SKM-1 (cell line): ENCODE data around the gene CYFIP1.

Experiments used
- DNase-seq: peaks from one replicate; lab custom pipeline; 2025; ENCODE audit not compliant: unreplicated experiment; lab: John Stamatoyannopoulos, UW

Gene CYFIP1

DNA sequence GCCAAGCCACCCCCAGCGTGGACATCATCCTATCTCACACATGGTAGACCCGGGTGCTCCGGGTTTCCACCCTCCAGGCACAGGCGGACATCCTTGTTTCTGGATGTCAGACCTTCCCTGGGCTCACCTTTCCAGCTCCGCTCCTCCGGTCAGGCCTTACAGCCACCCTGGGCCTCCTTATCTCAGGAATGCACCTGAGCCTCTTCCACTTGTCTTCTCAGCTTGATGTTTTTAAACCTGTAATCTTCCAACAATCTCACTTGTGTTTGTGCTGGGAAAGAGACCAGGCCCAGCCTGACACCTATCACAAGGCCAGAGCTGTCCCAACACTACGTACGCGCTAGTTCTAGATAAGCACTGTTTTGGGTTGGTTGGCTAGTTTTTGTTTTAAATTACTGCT lies 87.8 kb downstream of the CYFIP1 start:
- no peak for DNase-seq

DNA sequence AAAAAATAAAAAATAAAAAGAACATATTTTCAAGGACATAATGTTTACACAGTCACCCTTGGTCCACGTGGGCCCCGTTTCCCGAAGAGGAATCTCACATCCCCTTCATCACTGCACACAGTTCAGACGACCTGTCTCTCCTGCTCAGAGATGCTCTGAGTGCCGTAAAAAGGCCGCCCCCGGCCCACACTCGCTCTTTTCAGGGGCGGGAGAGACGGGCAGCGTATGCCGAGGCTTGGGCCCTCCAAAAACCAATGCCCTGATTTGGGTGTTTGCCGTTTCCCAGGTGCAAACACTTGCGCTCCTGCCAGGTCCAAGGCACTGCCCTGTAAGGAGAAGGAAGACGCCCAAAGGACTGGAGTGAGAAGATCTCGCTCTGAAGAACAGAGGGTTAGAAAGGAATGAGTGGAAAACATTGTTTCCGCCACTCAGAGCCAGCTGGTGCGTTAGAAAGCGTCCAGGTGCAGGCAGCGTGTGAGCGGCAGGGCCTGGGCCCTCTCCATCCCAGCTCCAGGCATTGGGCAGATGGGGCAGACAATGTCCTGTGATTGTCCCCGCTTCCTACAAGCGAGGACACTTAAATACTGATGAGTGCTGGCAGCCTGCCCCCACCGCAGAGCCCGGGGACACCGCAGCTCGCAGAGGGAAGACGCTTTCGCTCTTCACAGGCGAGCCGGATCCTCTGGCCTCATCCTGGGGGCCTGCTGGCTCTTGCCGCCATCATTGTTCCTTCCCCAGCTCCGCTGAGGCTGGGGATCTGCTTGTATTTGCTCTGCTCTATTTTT lies 88.5 kb downstream of the CYFIP1 start:
- no peak for DNase-seq

DNA sequence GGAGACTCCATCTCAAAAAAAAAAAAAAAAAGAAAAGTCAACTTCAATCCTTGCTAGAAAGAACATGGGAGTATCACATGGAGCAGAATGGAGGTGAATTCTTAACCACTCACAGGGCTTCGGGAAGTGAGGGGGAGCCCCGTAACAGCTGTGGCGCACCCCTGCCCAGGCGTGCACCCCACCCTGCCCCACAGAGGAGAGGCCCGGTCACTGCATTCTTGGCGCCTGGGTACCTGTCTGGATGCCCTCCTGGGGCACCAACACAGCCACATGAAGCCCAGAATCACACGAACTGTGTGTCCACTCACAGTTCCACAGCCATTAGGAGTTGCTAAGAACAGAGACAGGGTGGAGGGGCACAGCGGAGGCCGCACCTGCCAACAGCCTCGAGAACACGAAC lies 89.9 kb downstream of the CYFIP1 start:
- DNase-seq: no peak

DNA sequence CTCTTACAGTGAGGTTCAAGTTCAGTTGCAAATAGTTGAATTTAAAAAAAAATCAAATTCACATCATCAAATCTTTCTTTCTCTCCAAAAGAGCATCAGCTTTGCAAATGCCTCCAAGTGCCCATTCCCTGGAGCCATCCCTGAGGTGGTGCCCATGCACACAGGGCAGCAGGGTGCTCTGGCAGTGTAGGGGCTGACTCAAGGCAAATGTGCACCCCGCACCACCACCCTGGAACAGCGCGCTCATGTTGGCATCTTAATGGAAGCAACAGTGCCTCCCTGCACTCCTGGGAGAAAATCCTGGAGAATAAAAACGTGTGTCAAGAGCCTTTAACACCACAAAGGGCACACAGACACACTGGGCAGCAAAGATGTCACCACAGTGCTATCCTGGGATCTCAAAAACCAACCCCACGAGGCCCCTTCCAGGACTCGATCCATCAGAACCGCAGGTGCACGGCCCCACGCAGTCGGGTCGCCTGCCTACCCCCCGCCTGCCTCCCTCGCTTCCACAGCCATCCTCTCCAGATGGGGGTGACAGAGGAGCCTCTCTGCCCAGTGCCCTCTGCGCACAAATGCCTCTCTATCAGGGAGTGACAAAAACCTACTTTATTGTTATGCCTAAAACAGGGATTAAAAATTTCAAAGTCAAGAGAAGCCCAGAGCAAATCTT lies 90.9 kb downstream of the CYFIP1 start:
- no peak for DNase-seq

DNA sequence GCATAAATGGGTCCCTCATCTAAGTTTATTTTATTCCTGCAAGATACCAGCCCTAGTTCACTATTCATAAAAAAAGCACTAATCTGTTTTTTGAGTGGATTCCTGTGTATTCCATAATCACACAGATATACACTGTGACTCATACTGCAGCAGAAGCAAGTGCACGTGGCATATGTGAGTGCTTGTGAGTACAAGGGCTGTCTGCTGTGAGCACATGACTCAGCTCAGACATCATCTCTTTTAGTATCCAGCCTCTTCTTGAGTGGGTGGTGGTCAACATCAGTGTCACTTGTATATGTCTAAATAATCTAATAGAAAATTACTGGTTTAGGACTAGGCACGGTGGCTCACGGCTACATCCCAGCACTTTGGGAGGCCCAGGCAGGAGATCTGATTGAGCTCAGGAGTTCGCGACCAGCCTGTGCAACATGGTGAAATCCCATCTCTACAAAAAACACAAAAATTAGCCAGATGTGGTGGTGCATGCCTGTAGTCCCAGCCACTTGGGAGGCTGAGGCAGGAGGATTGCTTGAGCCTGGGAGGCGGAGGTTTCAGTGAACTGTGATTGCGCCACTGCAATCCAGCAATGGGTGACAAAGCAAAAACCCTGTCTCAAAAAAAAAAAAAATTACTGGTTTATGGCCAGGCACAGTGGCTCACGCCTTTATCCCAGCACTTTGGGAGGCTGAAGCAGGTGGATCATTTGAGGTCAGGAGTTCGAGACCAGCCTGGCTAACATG lies 91.9 kb downstream of the CYFIP1 start:
- no peak for DNase-seq

DNA sequence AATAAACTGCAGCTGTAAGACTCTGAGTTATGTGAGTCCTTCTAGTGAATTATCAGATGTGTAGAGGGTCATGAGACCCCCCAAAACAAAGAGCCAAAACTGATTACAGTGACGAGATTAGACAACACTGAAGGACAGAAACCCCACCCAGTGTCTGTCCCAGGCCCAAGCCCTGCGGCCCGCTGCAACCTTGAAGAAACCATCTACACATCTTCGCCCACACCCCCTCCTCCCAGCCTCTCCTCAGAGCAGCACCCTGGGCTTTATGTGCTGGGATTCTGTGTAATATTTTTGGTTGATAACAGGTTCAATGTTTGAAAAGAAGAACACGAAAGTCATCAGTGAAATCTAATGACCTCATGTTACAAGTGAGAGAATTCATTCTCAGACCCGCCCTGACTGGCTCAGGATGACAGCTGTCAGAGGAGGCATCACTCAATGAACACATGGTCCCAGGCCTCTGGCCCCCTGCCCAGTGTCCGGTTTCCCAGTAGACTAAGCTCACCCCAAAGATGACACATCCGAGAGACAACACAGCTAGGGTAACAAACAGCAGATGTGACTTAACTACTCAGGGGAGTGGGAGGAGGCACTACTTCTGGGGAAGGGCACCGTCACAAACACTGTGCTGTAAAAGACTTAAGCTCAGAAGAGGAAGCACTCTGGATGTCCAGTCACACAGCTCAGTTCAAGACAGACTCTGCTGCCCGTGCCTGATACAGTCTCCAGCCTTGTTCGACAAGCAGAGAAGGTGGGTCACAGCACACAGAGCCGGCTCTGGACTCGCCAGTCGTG lies 92.8 kb downstream of the CYFIP1 start:
- no peak for DNase-seq

DNA sequence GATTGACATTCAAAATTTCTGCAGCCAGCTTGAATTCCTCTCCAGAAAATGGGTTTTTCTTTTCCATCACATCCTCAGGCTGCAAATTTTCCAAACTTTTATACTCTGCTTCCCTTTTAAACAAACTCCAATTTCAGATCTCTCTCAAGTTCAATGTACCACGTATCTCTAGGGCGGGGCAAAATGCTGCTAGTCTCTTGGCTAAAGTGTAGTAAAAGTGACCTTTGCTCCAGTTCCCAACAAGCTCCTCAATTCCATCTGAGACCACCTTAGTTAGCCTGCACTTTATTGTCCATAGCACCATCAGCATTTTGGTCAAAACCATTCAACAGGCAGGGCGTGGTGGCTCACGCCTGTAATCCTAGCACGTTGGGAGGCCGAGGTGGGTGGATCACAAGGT lies 95.0 kb downstream of the CYFIP1 start:
- DNase-seq: no peak

DNA sequence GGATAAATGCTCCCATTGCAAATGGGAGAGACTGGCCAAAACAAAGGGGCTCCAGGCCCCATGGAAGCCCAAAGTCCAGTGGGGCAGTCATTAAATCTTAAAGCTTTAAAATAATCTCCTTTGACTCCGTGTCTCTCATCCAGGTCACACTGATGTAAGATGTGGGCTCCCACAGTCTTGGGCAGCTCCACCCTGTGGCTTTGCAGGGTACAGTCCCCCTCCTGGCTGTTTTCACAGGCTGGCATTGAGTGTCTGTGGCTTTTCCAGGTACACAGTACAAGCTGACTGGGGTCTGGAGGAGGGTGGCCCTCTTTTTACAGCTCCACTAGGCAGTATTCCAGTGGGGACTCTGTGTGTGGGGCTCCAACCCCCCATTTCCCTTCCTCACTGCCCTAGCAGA lies 95.8 kb downstream of the CYFIP1 start:
- no peak for DNase-seq

DNA sequence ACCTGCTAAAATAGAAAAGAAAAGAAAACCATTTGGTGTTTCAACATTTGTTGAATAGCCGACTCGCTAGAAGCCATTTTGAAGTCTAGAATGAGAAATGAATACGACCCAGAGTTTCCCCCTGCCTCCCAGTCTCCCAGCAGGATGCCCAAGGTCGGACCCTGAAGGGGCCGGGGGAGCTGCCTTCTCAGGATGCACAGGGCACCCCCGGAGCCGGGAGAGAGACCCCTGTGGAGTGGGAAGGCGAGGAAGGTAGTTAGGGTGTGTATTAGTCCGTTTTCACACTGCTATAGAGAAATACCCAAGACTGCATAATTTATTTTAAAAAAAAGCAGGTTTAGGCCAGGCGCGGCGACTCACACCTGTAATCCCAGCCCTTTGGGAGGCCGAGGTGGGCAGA lies 97.0 kb downstream of the CYFIP1 start:
- DNase-seq: no peak

DNA sequence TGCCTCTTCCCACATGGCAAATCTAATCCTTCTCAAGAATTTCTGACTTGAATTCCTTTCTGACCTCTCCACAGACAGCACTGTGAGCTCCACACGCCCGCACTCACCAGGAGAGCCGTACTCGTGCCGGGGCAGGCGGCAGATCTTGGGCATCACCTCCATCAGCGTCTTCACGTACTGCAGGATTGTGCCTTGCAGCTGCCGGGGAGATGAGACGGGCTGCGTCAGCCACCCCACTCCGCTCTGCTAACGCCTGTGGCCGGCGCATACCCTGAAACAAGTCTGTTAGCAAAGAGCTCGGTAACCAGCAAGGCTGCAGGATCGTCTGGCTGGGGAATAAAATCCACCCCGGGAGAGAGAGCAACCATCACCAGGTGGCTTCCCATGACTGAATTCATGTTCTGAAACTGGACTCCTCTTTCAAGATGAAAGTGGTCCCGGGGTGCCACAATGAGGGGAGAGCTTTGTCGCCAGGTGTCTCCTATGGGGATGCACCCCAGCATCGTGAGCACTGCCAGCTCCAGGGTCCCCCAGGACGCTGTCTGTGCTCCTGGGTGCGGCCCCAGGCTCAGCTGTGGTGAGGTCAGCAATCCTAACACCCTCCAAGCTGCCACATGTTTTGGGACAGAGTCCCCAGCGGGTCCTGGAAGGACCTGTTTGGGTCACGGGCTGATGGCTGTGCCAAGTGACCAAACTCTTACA lies 98.3 kb downstream of the CYFIP1 start:
- no peak for DNase-seq

DNA sequence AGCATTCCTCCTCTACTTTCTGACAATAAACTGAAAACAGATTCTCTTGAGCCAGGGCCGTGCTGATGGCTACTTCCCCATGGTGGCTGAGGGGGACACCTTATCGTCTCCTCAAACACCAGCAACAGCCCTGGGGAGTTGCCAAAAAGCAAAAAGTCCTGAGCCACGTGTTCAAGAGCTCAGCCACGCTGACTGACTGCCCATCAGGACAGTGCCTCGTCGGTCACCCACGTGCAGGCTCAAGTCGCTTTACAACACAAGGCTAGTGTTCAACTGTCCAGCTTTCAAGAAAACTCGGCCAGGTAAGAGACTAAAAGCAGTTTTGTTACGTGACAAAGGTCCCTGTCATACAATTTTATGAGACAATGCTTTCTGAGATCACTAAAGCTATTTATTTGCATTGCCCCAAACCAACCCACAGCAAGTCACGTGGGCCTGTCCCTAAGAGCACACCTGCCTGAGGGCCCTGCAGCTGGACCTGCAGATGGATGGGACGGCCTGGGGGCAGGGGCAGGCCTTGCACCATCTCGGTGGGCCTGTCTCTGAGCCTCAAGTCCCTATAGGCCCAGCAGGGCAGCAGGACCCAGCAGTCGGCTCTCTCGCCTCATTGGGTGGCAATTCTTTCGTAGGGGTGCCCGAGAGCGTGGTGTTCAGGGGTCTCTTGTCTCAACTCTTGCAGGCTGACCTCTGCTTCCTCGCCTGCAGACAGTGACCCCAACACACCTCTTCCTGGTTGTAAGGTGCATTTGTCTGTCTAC lies 99.0 kb downstream of the CYFIP1 start:
- DNase-seq: no peak

DNA sequence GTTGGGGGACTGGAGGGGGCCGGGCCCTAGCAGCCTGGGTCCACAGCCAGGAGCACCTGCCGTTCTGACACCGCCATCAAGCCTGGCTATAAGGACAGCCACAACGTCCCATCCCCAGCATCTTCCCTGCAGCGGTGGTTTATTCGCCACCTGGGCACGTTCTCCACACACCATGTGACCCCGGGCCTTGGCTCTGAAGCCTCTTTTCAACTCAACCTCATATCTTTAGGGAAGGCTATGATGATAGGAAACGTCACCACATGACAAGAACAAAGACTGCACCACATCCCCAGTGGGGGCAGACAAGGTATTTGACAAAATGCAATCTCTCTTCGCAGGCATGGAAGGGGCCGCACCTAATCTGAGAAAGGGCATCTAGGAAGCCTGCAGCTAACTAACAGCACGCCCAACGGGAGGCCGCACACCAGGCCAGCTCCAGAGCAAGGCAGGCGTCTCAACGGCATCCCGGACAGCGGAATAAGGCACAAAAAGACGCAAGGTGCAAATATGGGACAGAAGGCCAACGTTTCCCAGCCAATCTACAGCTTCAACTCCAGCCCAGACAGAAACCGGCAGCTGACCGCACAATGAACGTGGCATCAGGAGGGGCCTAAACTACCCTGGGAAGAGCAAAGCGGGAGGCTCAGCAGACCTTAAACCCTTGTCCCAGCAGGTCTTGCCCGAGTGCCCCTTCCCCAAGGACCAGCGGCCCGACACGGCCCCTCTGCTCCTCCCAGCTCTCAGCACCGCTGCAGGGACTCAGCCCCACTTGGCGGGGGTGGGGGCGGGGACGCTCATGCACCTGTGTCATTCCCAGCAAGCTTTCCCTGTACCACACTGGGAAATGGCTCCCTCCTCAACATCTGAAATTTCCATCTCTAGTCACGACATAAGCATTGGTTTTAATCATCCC lies 99.8 kb downstream of the CYFIP1 start:
- DNase-seq: no peak

DNA sequence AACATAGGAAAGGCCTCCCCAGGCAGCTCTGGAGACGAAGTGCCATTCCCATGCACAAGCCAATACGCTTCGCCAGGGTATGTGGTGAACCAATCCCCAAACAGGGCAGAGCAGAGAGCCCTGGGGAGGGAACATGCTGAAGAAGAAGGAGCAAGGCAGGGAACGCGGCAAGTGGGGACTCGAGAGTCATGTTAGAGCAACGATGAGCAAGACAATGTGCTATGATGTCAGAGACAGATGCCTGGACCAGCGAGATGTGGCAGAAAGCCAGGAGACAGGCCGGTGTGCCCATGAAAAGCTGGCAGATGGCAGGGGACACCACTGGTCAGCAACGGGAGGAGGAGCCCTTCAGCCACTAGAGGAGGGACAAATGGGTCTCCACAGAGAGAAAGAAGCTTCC lies 102.1 kb downstream of the CYFIP1 start:
- DNase-seq: no peak

DNA sequence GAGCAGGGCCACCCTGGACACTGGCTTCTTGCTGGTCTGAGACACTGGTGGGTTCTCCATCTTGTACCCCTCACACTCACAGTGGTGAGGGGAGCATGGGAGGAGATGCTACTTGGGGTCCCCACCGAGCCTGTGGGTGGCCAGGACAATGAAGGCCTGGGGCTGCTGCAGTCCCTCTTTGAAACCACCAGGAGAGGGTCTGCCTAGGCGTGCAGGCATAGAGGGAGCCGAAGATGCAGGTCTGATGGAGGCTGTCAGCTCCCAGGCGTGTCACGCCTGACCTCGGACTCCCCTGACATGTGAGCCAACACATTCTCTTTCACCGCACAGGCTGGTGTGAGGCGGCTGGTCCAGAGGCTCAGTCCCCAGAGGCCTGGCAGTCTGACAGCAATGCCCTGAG lies 102.6 kb downstream of the CYFIP1 start:
- DNase-seq: no peak

DNA sequence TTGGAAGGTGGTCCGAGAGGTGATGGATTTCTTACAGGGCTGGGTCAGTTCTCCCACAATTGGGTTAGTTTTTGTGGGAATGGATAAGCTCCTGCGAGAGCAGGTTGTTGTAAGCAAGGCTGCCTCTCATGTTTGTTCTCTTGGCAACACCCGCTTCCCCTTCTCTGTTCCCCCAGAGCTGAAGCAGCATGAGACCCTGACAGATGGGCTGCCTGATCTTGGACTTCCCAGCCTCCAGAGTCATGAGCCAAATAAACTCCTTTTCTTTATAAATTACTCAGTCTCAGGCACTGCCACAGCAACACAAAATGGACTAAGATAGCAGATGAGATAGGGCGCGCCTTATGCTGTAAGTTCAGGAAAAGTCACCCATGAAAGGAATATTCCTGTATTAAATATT lies 103.1 kb downstream of the CYFIP1 start:
- no peak for DNase-seq

DNA sequence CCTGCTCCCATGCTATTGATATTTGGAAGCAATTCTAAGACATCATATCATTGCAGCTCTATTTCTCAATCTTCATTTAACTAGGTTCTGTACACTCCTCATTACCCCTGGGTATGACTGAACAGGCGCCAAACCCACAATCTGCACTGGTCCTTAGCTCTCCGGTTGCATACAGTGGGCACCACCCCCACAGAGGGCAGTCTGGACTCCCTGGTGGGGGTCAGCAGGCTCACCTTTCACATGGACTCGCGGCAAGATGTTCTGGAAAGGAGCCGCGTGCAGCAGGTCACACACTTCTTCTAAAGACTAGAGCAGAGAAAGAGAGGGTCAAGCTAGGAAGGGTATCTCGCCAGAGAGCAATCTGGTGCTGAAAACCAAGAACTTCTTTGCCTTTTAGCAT lies 105.2 kb downstream of the CYFIP1 start:
- DNase-seq: no peak

DNA sequence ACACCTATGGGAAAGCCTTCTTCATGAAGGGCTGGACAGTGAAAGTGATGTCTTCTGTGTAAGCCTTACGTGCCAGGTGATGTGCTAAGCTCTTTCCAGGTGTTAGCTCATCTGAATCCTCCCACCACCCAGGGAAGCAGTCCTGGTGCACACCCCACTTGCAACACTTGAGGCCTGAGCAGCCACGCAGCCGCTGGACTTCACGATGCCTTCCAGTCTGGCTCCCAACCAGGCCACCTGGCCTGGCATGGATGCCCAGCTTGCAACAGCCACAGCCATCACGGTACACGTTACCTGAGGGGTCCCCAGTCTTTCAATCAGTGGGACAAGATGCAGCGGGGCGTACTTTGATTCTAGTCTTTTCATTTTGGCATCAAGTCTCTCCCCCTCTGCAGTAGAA lies 105.9 kb downstream of the CYFIP1 start:
- no peak for DNase-seq

DNA sequence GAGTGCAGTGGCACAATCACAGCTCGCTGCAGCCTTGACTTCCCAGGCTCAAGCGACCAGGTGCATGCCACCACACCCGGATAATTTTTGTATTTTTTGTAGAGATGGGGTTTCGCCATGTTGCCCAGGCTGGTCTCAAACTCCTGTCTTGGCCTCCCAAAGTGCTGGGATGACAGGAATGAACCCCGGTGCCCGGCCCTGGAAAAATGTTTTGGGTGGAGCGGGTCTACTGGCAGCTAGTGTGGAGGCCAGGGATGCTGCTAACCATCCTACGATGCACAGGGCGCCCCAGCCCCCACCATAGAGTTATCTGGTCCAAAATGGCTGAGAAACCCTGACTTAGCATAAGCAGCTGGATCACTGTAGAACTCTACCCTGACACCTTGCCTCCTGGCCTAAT lies 106.3 kb downstream of the CYFIP1 start:
- DNase-seq: no peak
